ENCODE measurements around the gene SLC29A2.
A peak's percentile ranks its signal among the peaks of the same experiment; 100 is the strongest.

The SLC29A2 gene

DNA sequence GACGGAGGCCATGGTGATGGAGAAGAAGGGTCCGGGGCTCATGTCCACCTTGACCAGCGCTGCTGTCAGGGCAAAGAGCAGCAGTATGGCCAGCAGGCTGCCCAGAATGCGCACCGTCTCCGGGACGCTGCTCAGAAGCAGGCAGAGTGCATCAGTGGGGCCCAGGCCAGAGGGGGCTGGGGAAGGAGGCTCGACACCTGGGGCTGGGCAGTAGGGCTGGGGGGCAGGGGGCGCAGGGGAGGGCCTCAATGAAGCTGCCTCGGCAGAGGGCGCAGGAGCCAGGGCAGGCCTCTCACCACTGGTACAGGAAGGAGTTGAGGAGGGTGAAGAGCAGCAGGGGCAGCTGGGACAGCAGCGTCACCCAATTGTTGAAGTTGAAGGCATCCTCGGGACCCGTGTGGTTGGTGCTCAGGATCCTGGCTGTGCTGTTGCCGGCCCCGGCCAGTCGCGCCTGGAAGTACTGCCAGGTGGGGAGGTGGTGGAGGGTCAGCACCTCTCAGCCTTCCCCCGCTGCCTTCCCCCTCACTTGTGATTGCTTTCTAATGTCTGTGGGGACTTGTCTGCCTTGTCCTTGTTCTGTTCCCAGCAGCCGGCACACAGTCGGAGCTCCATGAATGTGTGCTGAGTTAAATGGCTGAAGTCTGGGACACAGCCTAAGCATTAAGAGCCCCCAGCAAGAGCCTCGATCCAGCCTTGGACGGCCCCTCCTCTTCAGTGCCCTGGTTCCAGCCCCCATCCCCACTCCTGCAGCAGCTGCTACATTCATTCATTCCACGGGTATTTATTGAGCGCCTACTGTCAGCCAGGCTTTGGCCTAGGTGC, 2.3 kb downstream of the SLC29A2 start:
- WGBS, 2 donors (ENCODE audit: extremely low coverage in 2 of 2, insufficient read length in 2 of 2, insufficient replicate concordance in 1 of 2) = no CpG with 5 or more reads among the region's 25 CpGs

DNA sequence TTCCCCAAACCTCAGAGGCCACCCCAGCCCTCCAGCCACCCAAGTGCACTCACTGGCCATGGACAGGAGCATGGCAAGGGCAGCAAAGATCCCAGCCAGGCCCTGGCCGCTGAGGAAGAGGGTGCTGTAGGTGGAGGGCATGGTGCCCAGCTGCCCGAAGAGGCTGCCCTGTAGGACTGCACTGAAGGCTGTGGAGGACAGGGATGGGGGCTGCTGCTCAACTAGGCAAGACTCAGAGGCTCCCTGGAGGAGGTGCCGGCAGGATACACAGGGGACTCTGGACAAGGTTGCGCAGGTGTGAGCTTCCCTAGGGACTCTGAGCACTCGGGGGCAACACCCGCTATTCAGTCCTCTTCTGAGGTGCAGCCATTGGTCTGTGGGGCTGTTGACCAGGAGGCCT, 3.1 kb downstream of the SLC29A2 start:
- no peak for DNase-seq (ENCODE audit: low spot score)

More for the DNA sequence above, 2.3 kb downstream of the SLC29A2 start:
- Histone ChIP-seq H4K91ac (ENCODE audit: low read depth, low read length, poor library complexity) (no peak overlapping the region), H2AFZ (ENCODE audit: low read length) (no peak overlapping the region), H2BK120ac (ENCODE audit: low read depth, low read length) (peak overlapping the region; percentile 37), H3K27ac (replicated peaks; ENCODE audit: low read length) (no peak overlapping the region), H3K27me3 (ENCODE audit: control insufficient read depth in 3 of 3, insufficient read depth in 3 of 3, low read depth in 1 of 3, low read length in 3 of 3) (no peaks in the 10 kb centered on the region), H3K79me1 (ENCODE audit: low read depth, low read length) (peaks cover 13% of the 10 kb centered on the region), H3K9me3 (replicated peaks in 1 of 2; ENCODE audit: control insufficient read depth in 2 of 2, insufficient read depth in 1 of 2, low read depth in 1 of 2, low read length in 2 of 2) (no peaks in the 10 kb centered on the region), H2BK15ac (ENCODE audit: low read length) (no peak overlapping the region), H3K36me3 (replicated peaks in 1 of 2; ENCODE audit: control insufficient read depth in 2 of 2, insufficient read depth in 2 of 2, low read length in 2 of 2) (peaks cover 0 to 44% of the 10 kb centered on the region in 2 donors), H2BK5ac (ENCODE audit: low read length) (no peak overlapping the region), H3K23ac (ENCODE audit: low read depth, low read length, poor library complexity) (peak overlapping the region; percentile 60), H3K9ac (ENCODE audit: low read depth, low read length, poor library complexity) (peak overlapping the region; percentile 25), H3K18ac (ENCODE audit: low read length) (no peak overlapping the region), H3K4me2 (ENCODE audit: insufficient read depth, low read length, poor library complexity, severe bottlenecking) (peak overlapping the region; percentile 54), H3K14ac (ENCODE audit: low read length) (no peak overlapping the region), H3K4me1 (ENCODE audit: control insufficient read depth in 2 of 2, insufficient read depth in 1 of 2, low read depth in 1 of 2, low read length in 2 of 2) (peaks cover 10 to 18% of the 10 kb centered on the region in 2 donors), H4K8ac (ENCODE audit: low read depth, low read length) (no peak overlapping the region), H2BK12ac (ENCODE audit: low read length) (no peak overlapping the region), H3K4me3 (ENCODE audit: low read length in 2 of 2) (peak overlapping the region in 1 of 2 donors; percentile 13), H2AK5ac (ENCODE audit: low read depth, low read length) (no peak overlapping the region), H3K4ac (ENCODE audit: low read length) (no peak overlapping the region)
- DNase-seq (ENCODE audit: low spot score) = no peak

DNA sequence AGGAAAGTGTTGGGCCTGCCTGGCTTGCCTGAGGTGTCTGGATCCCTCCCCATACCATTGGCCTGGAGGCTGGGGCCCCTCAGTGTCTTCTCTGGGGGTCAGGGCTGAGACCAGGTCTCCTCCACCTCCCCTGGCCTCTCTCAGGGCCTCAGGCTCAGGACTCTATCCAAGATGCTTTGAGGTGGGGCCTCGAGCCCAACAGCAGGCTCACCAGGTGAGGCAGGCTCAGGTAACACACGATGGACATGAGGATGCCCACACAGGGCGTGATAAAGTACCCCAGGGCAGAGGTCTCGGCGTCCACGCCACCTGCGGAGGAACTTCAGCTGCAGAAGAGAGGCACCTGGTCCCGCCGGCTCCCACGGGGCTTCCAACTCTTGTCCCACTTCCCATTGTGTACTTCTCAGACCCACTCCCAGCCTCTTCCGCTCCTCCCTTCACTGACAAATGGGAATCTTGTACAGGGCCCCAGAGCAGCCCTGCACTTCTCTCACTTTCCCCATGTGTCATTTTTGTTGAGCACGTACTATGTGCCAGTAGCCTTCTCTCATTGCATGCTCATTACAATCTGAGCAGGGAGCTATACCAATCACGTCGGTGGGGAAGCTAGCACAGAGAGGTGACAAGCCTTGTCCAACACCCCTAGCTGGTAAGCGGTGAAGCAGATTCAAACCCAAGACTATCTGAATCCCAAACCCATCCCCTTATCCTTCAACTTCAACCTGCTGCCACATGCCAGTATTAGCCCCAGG, 3.8 kb downstream of the SLC29A2 start:
- Histone ChIP-seq H3K18ac (ENCODE audit: low read length) (no peak overlapping the region), H2BK120ac (ENCODE audit: low read depth, low read length) (no peak overlapping the region), H3K27me3 (ENCODE audit: control insufficient read depth in 3 of 3, insufficient read depth in 3 of 3, low read depth in 1 of 3, low read length in 3 of 3) (no peaks in the 10 kb centered on the region), H3K9me3 (replicated peaks in 1 of 2; ENCODE audit: control insufficient read depth in 2 of 2, insufficient read depth in 1 of 2, low read depth in 1 of 2, low read length in 2 of 2) (no peaks in the 10 kb centered on the region), H3K4me3 (ENCODE audit: low read length in 2 of 2) (no peak overlapping the region), H3K4me2 (ENCODE audit: insufficient read depth, low read length, poor library complexity, severe bottlenecking) (no peak overlapping the region), H2AK5ac (ENCODE audit: low read depth, low read length) (no peak overlapping the region), H3K9ac (ENCODE audit: low read depth, low read length, poor library complexity) (no peak overlapping the region), H3K23ac (ENCODE audit: low read depth, low read length, poor library complexity) (peak overlapping the region; percentile 56), H4K91ac (ENCODE audit: low read depth, low read length, poor library complexity) (no peak overlapping the region), H2BK5ac (ENCODE audit: low read length) (no peak overlapping the region), H4K8ac (ENCODE audit: low read depth, low read length) (no peak overlapping the region), H3K14ac (ENCODE audit: low read length) (no peak overlapping the region), H3K79me1 (ENCODE audit: low read depth, low read length) (peaks cover 13% of the 10 kb centered on the region), H3K4me1 (ENCODE audit: control insufficient read depth in 2 of 2, insufficient read depth in 1 of 2, low read depth in 1 of 2, low read length in 2 of 2) (peaks cover 8 to 11% of the 10 kb centered on the region in 2 donors), H3K36me3 (replicated peaks in 1 of 2; ENCODE audit: control insufficient read depth in 2 of 2, insufficient read depth in 2 of 2, low read length in 2 of 2) (peaks cover 3 to 51% of the 10 kb centered on the region in 2 donors), H2BK15ac (ENCODE audit: low read length) (no peak overlapping the region), H3K4ac (ENCODE audit: low read length) (no peak overlapping the region), H2AFZ (ENCODE audit: low read length) (no peak overlapping the region), H2BK12ac (ENCODE audit: low read length) (no peak overlapping the region), H3K27ac (replicated peaks; ENCODE audit: low read length) (no peak overlapping the region)
- no CpG with 5 or more reads among the region's 15 CpGs for WGBS, 2 donors (ENCODE audit: extremely low coverage in 2 of 2, insufficient read length in 2 of 2, insufficient replicate concordance in 1 of 2)
- no peak for DNase-seq (ENCODE audit: low spot score)

More for the DNA sequence above, 3.1 kb downstream of the SLC29A2 start:
- H2BK12ac ChIP-seq (ENCODE audit: low read length) = no peak overlapping the region
- H3K27me3 ChIP-seq (ENCODE audit: control insufficient read depth in 3 of 3, insufficient read depth in 3 of 3, low read depth in 1 of 3, low read length in 3 of 3) = no peaks in the 10 kb centered on the region
- H3K9ac ChIP-seq (ENCODE audit: low read depth, low read length, poor library complexity) = no peak overlapping the region
- H3K18ac ChIP-seq (ENCODE audit: low read length) = no peak overlapping the region
- H3K9me3 ChIP-seq (replicated peaks in 1 of 2; ENCODE audit: control insufficient read depth in 2 of 2, insufficient read depth in 1 of 2, low read depth in 1 of 2, low read length in 2 of 2) = no peaks in the 10 kb centered on the region
- H3K4me3 ChIP-seq (ENCODE audit: low read length in 2 of 2) = no peak overlapping the region
- no peak overlapping the region for H4K91ac ChIP-seq (ENCODE audit: low read depth, low read length, poor library complexity)
- no peak overlapping the region for H2BK5ac ChIP-seq (ENCODE audit: low read length)
- H3K36me3 ChIP-seq (replicated peaks in 1 of 2; ENCODE audit: control insufficient read depth in 2 of 2, insufficient read depth in 2 of 2, low read length in 2 of 2) = peaks cover 0 to 44% of the 10 kb centered on the region in 2 donors
- peak overlapping the region; percentile 60 for H3K23ac ChIP-seq (ENCODE audit: low read depth, low read length, poor library complexity)
- H2AK5ac ChIP-seq (ENCODE audit: low read depth, low read length) = no peak overlapping the region
- H2BK120ac ChIP-seq (ENCODE audit: low read depth, low read length) = no peak overlapping the region
- peaks cover 13% of the 10 kb centered on the region for H3K79me1 ChIP-seq (ENCODE audit: low read depth, low read length)
- H2BK15ac ChIP-seq (ENCODE audit: low read length) = no peak overlapping the region
- H3K14ac ChIP-seq (ENCODE audit: low read length) = no peak overlapping the region
- H3K4ac ChIP-seq (ENCODE audit: low read length) = no peak overlapping the region
- H3K27ac ChIP-seq (replicated peaks; ENCODE audit: low read length) = no peak overlapping the region
- H3K4me2 ChIP-seq (ENCODE audit: insufficient read depth, low read length, poor library complexity, severe bottlenecking) = no peak overlapping the region
- no peak overlapping the region for H4K8ac ChIP-seq (ENCODE audit: low read depth, low read length)
- H3K4me1 ChIP-seq (ENCODE audit: control insufficient read depth in 2 of 2, insufficient read depth in 1 of 2, low read depth in 1 of 2, low read length in 2 of 2) = peaks cover 10 to 16% of the 10 kb centered on the region in 2 donors
- no peak overlapping the region for H2AFZ ChIP-seq (ENCODE audit: low read length)
- no CpG with 5 or more reads among the region's 6 CpGs for WGBS, 2 donors (ENCODE audit: extremely low coverage in 2 of 2, insufficient read length in 2 of 2, insufficient replicate concordance in 1 of 2)

All from neuronal stem cell (in vitro differentiated cells).